Measurements from ENCODE around the gene PPARD. TPM values are rescaled to one million over a fixed set of nuclear protein-coding genes. Genes with fewer than 3 reads are reported as not detected.

PPARD gene
- total RNA-seq, 1 donor from 2014 or later = 20.8 TPM

DNA sequence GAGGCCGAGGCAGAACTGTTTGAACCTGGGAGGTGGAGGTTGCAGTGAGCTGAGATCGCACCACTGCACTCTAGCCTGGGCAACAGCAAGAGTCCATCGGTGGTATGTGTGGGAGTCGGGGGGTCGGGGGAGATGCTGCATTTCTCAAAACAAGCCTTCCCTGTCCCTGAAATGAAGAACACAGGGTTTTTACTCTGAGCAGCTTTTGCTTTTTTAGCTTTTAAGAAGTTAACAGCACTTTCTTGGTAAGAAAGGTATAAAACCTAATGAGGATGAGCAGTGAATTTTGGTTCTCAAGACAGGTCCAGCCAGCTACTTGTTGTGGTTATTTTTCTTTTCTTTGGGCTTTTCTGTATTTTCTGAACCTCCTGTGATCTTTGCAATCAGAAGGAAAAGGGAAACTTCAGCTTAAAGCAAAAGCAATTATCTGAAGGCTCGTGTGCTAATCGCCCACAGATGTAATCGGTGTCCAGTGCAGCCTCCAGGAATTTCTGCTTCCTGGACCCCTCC, 129.5 kb downstream of the PPARD start:
- no peaks in the 10 kb centered on the region for H3K9me3 Mint-ChIP-seq
- no peak for DNase-seq (ENCODE audit: low spot score in 2 of 2, unreplicated experiment in 2 of 2)

DNA sequence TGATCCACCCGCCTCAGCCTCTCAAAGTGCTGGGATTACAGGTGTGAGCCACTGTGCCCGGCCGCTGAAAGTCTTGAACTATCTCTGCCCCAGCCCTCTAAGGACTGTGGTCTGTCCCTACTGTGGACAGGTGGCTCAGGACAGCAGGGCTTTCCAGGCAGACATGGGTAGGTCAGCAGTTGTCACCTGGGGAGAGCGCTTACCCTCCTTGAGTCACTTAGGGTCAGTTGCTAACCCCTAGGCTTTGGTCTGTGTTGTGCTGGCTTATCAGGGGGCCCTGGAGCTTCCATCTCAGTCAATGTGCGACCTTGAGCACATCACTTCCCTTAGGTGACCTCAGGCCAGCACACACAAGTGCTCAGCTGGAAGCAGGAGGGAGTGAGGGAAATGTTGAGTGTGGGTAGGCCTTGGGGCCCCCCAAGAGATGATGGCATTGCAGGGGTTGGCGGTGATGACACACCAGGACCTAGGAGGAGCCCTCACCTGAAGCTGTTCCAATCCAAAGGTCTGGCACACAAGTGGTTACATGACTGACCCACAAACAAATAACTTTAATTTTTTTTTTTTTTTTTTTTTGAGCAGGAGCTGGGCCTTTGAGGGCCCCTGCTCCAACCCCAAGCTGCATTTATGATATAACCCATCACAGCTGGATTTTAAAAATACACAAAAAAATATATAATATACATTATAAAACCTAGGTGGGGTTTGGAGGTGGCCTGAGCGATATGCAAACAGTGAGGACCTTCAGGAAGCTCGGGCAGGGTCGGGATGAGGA, 130.9 kb downstream of the PPARD start:
- H3K4me1 Mint-ChIP-seq = peaks cover 39% of the 10 kb centered on the region
- TF ChIP-seq, protein P1, sequence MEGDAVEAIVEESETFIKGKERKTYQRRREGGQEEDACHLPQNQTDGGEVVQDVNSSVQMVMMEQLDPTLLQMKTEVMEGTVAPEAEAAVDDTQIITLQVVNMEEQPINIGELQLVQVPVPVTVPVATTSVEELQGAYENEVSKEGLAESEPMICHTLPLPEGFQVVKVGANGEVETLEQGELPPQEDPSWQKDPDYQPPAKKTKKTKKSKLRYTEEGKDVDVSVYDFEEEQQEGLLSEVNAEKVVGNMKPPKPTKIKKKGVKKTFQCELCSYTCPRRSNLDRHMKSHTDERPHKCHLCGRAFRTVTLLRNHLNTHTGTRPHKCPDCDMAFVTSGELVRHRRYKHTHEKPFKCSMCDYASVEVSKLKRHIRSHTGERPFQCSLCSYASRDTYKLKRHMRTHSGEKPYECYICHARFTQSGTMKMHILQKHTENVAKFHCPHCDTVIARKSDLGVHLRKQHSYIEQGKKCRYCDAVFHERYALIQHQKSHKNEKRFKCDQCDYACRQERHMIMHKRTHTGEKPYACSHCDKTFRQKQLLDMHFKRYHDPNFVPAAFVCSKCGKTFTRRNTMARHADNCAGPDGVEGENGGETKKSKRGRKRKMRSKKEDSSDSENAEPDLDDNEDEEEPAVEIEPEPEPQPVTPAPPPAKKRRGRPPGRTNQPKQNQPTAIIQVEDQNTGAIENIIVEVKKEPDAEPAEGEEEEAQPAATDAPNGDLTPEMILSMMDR (IDR thresholded peaks at IDR 0.05; ENCODE audit: unreplicated experiment) = no peak
- H3K27ac Mint-ChIP-seq = peak overlapping the region; percentile 78
- no peaks in the 10 kb centered on the region for H3K27me3 Mint-ChIP-seq (ENCODE audit: low read depth)
- peaks cover 16% of the 10 kb centered on the region for H3K36me3 Mint-ChIP-seq
- H3K9me3 Mint-ChIP-seq = no peaks in the 10 kb centered on the region
- no peak for DNase-seq (ENCODE audit: low spot score in 2 of 2, unreplicated experiment in 2 of 2)
- H3K4me3 Mint-ChIP-seq = no peak overlapping the region

More for the DNA sequence above, 129.5 kb downstream of the PPARD start:
- peak overlapping the region; percentile 28 for H3K4me3 Mint-ChIP-seq
- H3K27me3 Mint-ChIP-seq (ENCODE audit: low read depth) = no peaks in the 10 kb centered on the region
- peaks cover 43% of the 10 kb centered on the region for H3K4me1 Mint-ChIP-seq
- TF ChIP-seq, protein P1 (IDR thresholded peaks at IDR 0.05; ENCODE audit: unreplicated experiment) = no peak
- H3K27ac Mint-ChIP-seq = peak overlapping the region; percentile 100
- H3K36me3 Mint-ChIP-seq = peaks cover 10% of the 10 kb centered on the region

DNA sequence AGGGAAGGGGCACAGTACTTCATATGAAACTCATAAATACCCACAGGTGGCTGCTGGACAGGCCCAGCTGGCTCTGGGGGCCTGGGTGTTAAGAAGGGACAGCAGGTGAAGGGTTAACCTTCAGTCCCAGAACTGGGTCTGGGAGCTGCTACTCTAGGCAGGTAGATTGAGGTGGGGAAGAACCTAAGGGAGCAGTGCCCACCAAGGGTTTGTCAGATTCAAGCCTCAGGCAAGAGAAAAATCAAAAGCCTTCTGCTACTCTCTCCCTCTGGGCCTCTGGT, 131.4 kb downstream of the PPARD start:
- TF ChIP-seq, protein P1 (IDR thresholded peaks at IDR 0.05; ENCODE audit: unreplicated experiment) = no peak
- Mint-ChIP-seq H3K4me3 (no peak overlapping the region), H3K36me3 (peaks cover 19% of the 10 kb centered on the region), H3K27ac (peak overlapping the region; percentile 78), H3K27me3 (ENCODE audit: low read depth) (no peaks in the 10 kb centered on the region), H3K9me3 (no peaks in the 10 kb centered on the region), H3K4me1 (peaks cover 39% of the 10 kb centered on the region)
- DNase-seq (ENCODE audit: low spot score in 2 of 2, unreplicated experiment in 2 of 2) = no peak

DNA sequence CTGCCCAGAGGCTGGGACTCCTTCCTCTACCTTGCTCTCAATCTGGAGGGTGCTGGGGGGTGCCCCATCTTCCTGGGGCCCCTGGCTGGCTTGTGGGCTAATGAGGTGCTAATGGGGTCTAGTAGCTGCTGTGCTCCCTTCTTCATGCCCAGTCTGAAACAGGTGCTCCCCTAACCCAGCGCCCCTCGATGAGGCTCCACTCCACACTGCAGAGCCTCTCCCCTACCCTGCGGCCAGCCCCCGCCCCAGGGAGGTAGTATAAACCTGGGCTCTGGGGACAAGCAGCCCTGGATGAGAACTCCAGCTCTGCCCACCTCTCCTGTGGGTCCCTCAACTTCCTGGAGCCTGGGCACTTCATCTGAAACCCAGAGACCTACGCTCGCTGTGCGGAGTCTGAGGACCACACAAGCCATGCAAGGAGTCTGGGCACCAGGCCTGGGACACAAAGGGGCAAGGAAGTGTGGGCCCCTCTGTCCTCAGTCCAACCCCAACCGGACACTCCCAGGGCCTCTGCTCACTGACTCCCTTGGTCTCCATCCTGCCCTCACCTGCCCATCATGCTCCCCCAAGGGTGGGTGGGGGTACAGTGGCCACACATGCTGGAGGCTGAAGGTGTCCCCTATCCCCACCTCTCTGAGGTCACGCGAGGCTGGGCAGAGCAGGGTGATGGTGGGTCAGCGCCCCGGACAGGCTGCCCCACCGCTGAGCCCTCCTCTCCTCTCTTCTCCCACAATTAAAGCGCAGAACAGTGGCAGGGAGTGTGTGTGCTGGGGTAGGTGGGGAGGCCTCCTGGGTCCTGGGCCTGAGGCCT, 132.0 kb downstream of the PPARD start:
- Mint-ChIP-seq H3K27me3 (ENCODE audit: low read depth) (no peaks in the 10 kb centered on the region), H3K36me3 (peaks cover 21% of the 10 kb centered on the region), H3K9me3 (no peaks in the 10 kb centered on the region), H3K4me1 (peaks cover 38% of the 10 kb centered on the region), H3K27ac (peak overlapping the region; percentile 77), H3K4me3 (no peak overlapping the region)
- TF ChIP-seq, protein P1 (IDR thresholded peaks at IDR 0.05; ENCODE audit: unreplicated experiment) = no peak
- no peak for DNase-seq (ENCODE audit: low spot score in 2 of 2, unreplicated experiment in 2 of 2)

DNA sequence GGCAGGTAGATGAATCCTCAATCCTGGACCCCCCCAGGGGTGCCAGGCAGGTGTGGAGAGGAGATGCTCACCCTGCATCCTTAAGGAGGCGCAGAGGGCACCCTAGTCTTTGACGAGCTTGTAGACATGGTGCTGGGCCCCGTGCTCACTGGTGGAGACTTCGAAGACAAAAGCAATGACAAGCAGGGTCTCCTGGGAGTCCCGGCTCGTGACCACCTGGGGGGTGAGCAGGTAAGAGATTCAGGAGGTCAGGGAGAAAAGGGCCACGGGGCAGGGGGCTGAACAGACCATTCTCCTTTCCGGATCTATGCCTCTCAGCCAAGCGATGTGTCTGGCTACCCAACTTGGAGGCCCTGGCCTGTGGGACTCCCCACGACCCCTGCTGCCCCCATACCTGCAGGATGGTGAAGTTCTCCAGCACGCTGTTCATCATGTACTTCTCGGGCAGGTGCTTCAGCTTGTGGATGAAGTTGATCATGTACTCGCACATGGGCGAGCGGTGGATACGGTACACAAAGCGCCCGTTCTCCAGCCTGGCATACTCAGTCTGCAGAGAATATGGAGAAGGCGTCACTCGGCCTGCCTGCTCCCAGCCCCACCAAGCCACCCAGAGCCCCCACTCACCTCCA, 132.7 kb downstream of the PPARD start:
- H3K36me3 Mint-ChIP-seq = peaks cover 21% of the 10 kb centered on the region
- TF ChIP-seq, protein P1 (IDR thresholded peaks at IDR 0.05; ENCODE audit: unreplicated experiment) = no peak
- H3K4me1 Mint-ChIP-seq = peaks cover 31% of the 10 kb centered on the region
- H3K9me3 Mint-ChIP-seq = no peaks in the 10 kb centered on the region
- H3K4me3 Mint-ChIP-seq = no peak overlapping the region
- H3K27ac Mint-ChIP-seq = peak overlapping the region; percentile 77
- no peak for DNase-seq (ENCODE audit: low spot score in 2 of 2, unreplicated experiment in 2 of 2)
- no peaks in the 10 kb centered on the region for H3K27me3 Mint-ChIP-seq (ENCODE audit: low read depth)

Data from mesothelial cell of epicardium (in vitro differentiated cells).